Body of pancreas (tissue), 4 donors: Measurements from ENCODE around the gene PLA2G4D. TPM values are rescaled to one million over a fixed set of nuclear protein-coding genes. Genes with fewer than 3 reads are reported as not detected.
A peak's percentile ranks its signal among the peaks of the same experiment; 100 is the strongest.

ENCODE experiments used
- ATAC-seq: fragments of 150-250 bp; one replicate; pipeline ENCODE4 v1.9.1; 2016
- DNase-seq, 4 donors: peaks; one replicate each; pipeline ENCODE4 v3.0.0-alpha.2; 2019
- H3K27ac ChIP-seq, 4 donors: fragments of 200-600 bp; sonication (generic); 1 replicate in 3 of 4; 2 replicates in 1 of 4; pipeline versions ENCODE4 v1.5.1 to v1.6.1; 2016 to 2019; ENCODE audit warnings: mild to moderate bottlenecking in 1 of 4, mixed read lengths in 1 of 4, moderate library complexity in 1 of 4
- H3K27me3 ChIP-seq, 2 donors: fragments of 200-600 bp; sonication (generic); one replicate each; pipeline ENCODE4 v1.6.0; 2016; ENCODE audit warnings: mild to moderate bottlenecking in 1 of 2
- H3K36me3 ChIP-seq, 2 donors: fragments of 200-600 bp; sonication (generic); replicated peaks in 1 of 2; 2 replicates each; pipeline ENCODE4 v1.5.1; 2016; ENCODE audit warnings: low read depth in 2 of 2; ENCODE audit not compliant: insufficient read depth in 1 of 2
- H3K4me1 ChIP-seq: fragments of 200-600 bp; sonication (generic); one replicate; pipeline ENCODE4 v1.6.0; 2016
- H3K4me3 ChIP-seq, 2 donors: fragments of 200-600 bp; sonication (generic); 1 replicate in 1 of 2; 2 replicates in 1 of 2; pipeline ENCODE4 v1.5.1; 2016 to 2019
- H3K9me3 ChIP-seq, 3 donors: fragments of 200-600 bp; sonication (generic); 1 replicate in 2 of 3; 2 replicates in 1 of 3; pipeline ENCODE4 v1.5.1; 2016
- POLR2A ChIP-seq, 3 donors: fragments of 450-650 bp; IDR thresholded peaks; one replicate each; pipeline ENCODE4 v1.6.1; 2016; ENCODE audit warnings: antibody characterized with exemption in 3 of 3, mild to moderate bottlenecking in 2 of 3
- WGBS, 2 donors: methylation state at CpG; one replicate each; pipeline ENCODE4 v1.1.5; 2017; 5-methylcytosine and 5-hydroxymethylcytosine counted together
- intact Hi-C: fragments of 100-400 bp; cut with DNase I; formaldehyde crosslinking; loops from one replicate; pipeline ENCODE4 v1.15.1; 2023
- total RNA-seq, 2 donors: library from RNA; depleted of rRNA; stranded (reverse); fragments of >200 nt; gene quantifications; one replicate each; pipeline ENCODE4 v1.1.0, GENCODE V29; 2016
- TF ChIP-seq, protein P1 (sequence below), 7 experiments: fragments of 450-650 bp in 4 of 7; fragments of 200-600 bp in 3 of 7; sonication (generic) in 3 of 7; IDR thresholded peaks; one replicate each; pipeline ENCODE4 v1.5.1; 2016 to 2019; ENCODE audit warnings: antibody characterized with exemption in 7 of 7

The PLA2G4D gene
- total RNA-seq, 2 donors from 2014 or later = not detected

GRCh38 chr15:42056934-42057798 lies 37.2 kb downstream of the PLA2G4D start:
- no peak overlapping the region for H3K4me3 ChIP-seq
- H3K9me3 ChIP-seq = no peaks in the 10 kb centered on the region
- TF ChIP-seq POLR2A (IDR thresholded peaks at IDR 0.05) = peak in 2 of 3 donors; percentile 12 to 24
- TF ChIP-seq, protein P1, sequence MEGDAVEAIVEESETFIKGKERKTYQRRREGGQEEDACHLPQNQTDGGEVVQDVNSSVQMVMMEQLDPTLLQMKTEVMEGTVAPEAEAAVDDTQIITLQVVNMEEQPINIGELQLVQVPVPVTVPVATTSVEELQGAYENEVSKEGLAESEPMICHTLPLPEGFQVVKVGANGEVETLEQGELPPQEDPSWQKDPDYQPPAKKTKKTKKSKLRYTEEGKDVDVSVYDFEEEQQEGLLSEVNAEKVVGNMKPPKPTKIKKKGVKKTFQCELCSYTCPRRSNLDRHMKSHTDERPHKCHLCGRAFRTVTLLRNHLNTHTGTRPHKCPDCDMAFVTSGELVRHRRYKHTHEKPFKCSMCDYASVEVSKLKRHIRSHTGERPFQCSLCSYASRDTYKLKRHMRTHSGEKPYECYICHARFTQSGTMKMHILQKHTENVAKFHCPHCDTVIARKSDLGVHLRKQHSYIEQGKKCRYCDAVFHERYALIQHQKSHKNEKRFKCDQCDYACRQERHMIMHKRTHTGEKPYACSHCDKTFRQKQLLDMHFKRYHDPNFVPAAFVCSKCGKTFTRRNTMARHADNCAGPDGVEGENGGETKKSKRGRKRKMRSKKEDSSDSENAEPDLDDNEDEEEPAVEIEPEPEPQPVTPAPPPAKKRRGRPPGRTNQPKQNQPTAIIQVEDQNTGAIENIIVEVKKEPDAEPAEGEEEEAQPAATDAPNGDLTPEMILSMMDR (IDR thresholded peaks at IDR 0.05) = peak; percentile 28 to 67 (median 47)
- ATAC-seq = peak; percentile 77
- no peaks in the 10 kb centered on the region for H3K27me3 ChIP-seq
- H3K27ac ChIP-seq = peak overlapping the region; percentile 55 to 83 (median 80)
- 11 to 17% methylated on average over 16 to 37 of the region's 37 CpGs for WGBS, 2 donors
- H3K4me1 ChIP-seq = peaks cover 57% of the 10 kb centered on the region
- intact Hi-C loops = no loop called here
- DNase-seq = peak; percentile 84 to 95 (median 87)
- H3K36me3 ChIP-seq = no peaks in the 10 kb centered on the region

DNA sequence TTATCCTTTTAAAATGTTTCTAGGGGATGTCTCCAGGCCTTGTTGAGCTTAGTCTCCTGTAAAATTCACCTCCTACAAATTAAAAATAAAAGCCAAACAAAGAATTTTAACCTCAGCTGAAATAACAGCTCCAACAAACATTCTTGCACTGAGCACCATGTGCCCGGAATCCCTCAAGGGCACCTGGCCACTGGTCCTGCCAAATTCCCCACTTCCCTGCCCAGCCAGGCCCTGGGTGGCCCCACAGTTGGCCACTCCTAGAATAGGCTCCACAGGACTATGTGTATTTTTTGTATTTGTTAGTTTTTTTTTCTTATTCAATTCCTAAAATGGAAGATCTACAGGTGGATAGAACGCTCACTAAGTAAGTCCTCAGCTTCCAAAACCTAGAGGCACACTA lies 40.4 kb downstream of the PLA2G4D start:
- ATAC-seq = peak; percentile 81
- H3K4me1 ChIP-seq = peaks cover 45% of the 10 kb centered on the region
- no peaks in the 10 kb centered on the region for H3K27me3 ChIP-seq
- H3K27ac ChIP-seq = peak overlapping the region in 3 of 4 donors; percentile 66 to 79 (median 78)
- no peak overlapping the region for H3K4me3 ChIP-seq
- intact Hi-C loops = no loop called here
- H3K36me3 ChIP-seq = no peaks in the 10 kb centered on the region
- 22 to 29% methylated on average over 2 of the region's 2 CpGs for WGBS, 2 donors
- H3K9me3 ChIP-seq = no peaks in the 10 kb centered on the region
- DNase-seq = peak; percentile 78 to 87 (median 86)
- TF ChIP-seq POLR2A (IDR thresholded peaks at IDR 0.05) = no peak
- TF ChIP-seq, protein P1 (IDR thresholded peaks at IDR 0.05) = no peak

DNA sequence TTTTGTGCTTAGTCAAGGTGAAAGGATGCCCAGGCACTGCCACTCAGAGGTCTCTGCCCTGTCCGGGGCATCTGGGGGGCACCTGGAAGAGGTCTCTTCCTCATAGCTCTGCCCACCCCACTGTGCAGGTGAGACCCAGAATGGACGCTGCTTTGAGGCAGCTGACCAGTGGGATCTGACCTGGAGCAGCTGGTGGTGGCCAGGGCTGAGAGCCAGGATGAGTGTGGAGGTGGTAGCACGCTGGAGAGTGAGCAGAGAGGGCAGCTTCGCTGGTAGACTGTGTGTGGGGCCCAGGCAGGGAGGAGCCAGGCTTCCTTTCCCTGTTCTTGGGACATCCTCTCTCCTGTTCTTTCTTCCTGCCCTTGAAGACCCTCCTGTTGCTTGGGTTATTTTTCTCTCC lies 41.4 kb downstream of the PLA2G4D start:
- Histone ChIP-seq H3K27me3 (no peaks in the 10 kb centered on the region), H3K36me3 (no peaks in the 10 kb centered on the region), H3K4me1 (peaks cover 41% of the 10 kb centered on the region), H3K4me3 (no peak overlapping the region), H3K27ac (peak overlapping the region; percentile 42 to 79 (median 72)), H3K9me3 (no peaks in the 10 kb centered on the region)
- DNase-seq (peak in 3 of 4 donors; percentile 35 to 55 (median 41)), ATAC-seq (no peak)
- TF ChIP-seq POLR2A (IDR thresholded peaks at IDR 0.05) = no peak
- TF ChIP-seq, protein P1 (IDR thresholded peaks at IDR 0.05) = no peak
- intact Hi-C loops = no loop called here
- whole genome bisulfite sequencing, 2 donors = 24 to 39% methylated on average over 4 of the region's 4 CpGs

DNA sequence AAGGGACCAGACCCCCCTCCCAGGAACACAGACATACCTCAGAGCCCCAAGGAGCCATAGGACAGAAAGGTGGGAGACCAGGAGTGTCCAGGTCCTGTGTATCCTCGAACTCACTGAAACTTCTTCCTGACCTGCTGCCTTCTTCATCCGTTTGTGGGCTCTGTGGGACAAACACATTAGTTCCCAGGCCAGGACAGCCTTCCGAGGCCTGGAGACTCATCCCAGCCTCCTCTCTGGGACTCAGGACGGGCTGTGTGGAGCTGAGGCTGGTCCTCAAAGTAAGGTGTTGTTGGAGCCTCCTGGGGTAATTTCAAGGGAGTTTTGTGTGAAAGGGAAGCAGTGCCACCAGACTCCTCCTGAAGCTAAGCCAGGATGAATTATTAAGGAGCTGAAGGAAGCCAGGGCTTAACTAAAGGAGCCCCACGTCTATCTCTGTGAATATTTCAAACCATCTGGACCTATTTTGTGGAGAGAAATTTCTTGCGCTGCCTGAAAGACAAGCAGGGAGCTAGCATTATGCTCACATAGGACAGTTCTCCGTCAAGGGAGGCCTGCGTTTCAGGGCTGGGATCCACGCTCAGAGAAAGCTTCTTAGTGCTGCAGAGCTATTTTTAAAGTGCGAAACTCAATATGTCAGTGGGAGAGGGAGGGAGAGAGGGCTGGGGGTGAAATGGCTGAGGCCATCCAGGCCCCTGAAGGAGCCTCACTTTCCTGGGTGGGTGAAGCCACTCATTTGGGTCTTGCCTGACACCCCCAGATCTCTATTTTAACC lies 43.7 kb downstream of the PLA2G4D start:
- Histone ChIP-seq H3K27me3 (no peaks in the 10 kb centered on the region), H3K27ac (no peak overlapping the region), H3K9me3 (no peaks in the 10 kb centered on the region), H3K36me3 (no peaks in the 10 kb centered on the region), H3K4me1 (peaks cover 39% of the 10 kb centered on the region), H3K4me3 (no peak overlapping the region)
- TF ChIP-seq, protein P1 (IDR thresholded peaks at IDR 0.05) = no peak
- TF ChIP-seq POLR2A (IDR thresholded peaks at IDR 0.05) = no peak
- intact Hi-C loops = no loop called here
- no peak for ATAC-seq
- 69 to 86% methylated on average over 10 of the region's 10 CpGs for WGBS, 2 donors
- DNase-seq = no peak
